Limb (tissue), 2 donors: ENCODE measurements around the gene DMD.
"Not testable (repeated sequence)": the region's sequence is repeated elsewhere in the genome, so short reads cannot be mapped to it uniquely, and the experiment has no call there.

Experiments
- DNase-seq, 2 donors: peaks; one replicate each; pipeline ENCODE4 v3.0.0-alpha.2; 2016; ENCODE audit errors: extremely low spot score in 2 of 2

DMD gene

GRCh38 chrX:32644476-32645245 lies 566.7 kb downstream of the DMD start:
- no peak for DNase-seq

GRCh38 chrX:32642283-32642682 lies 569.1 kb downstream of the DMD start:
- DNase-seq = no peak

GRCh38 chrX:32618154-32618553 lies 593.2 kb downstream of the DMD start:
- no peak for DNase-seq

GRCh38 chrX:32614707-32615106 lies 596.6 kb downstream of the DMD start:
- DNase-seq = no peak

GRCh38 chrX:32599156-32599555 lies 612.2 kb downstream of the DMD start:
- DNase-seq = no peak

- no peak for DNase-seq
These were observed 612.6 kb downstream of the DMD start for GRCh38 chrX:32598707-32599106.

GRCh38 chrX:32597777-32598176 lies 613.6 kb downstream of the DMD start:
- DNase-seq = no peak

GRCh38 chrX:32592786-32593185 lies 618.6 kb downstream of the DMD start:
- DNase-seq = no peak

GRCh38 chrX:32591589-32591988 lies 619.8 kb downstream of the DMD start:
- no peak for DNase-seq

- DNase-seq = no peak
These were observed 628.6 kb downstream of the DMD start for GRCh38 chrX:32582729-32583128.

GRCh38 chrX:32576885-32577284 lies 634.5 kb downstream of the DMD start:
- DNase-seq = no peak

GRCh38 chrX:32572644-32573043 lies 638.7 kb downstream of the DMD start:
- no peak for DNase-seq

- no peak for DNase-seq
These were observed 639.8 kb downstream of the DMD start for GRCh38 chrX:32571579-32571978.

- DNase-seq = no peak
These were observed 649.1 kb downstream of the DMD start for GRCh38 chrX:32562261-32562660.

- no peak for DNase-seq
These were observed 666.2 kb downstream of the DMD start for GRCh38 chrX:32545101-32545500.

GRCh38 chrX:32538554-32538953 lies 672.8 kb downstream of the DMD start:
- no peak for DNase-seq

GRCh38 chrX:32533848-32534247 lies 677.5 kb downstream of the DMD start:
- no peak for DNase-seq

GRCh38 chrX:32532262-32532661 lies 679.1 kb downstream of the DMD start:
- no peak for DNase-seq

- DNase-seq = peak in 1 of 2 donors; percentile 42
These were observed 680.4 kb downstream of the DMD start for GRCh38 chrX:32530802-32531403.

GRCh38 chrX:32528451-32528850 lies 682.9 kb downstream of the DMD start:
- not testable (repeated sequence) for DNase-seq

- DNase-seq = no peak
These were observed 686.1 kb downstream of the DMD start for GRCh38 chrX:32525234-32525633.

GRCh38 chrX:32524385-32524784 lies 687.0 kb downstream of the DMD start:
- no peak for DNase-seq

GRCh38 chrX:32520789-32521188 lies 690.6 kb downstream of the DMD start:
- DNase-seq = no peak
